Right lung (tissue), 5 donors: ENCODE results near the gene SLC13A2. TPM values are rescaled to one million over a fixed set of nuclear protein-coding genes. Genes with fewer than 3 reads are reported as not detected.

Experiments used
- DNase-seq, 2 donors: peaks; one replicate each; pipeline ENCODE4 v3.0.0-alpha.2; 2013
- polyA plus RNA-seq, 5 donors: library from polyadenylated mRNA; unstranded; fragments of 120-200 nt; gene quantifications; one replicate each; pipeline versions ENCODE4 v1.2.1 to v1.2.3, GENCODE V29; 2013; ENCODE audit warnings: inconsistent platforms in 1 of 5, low replicate concordance in 1 of 5; ENCODE audit not compliant: insufficient read length in 5 of 5, insufficient read depth in 1 of 5

SLC13A2 gene
- polyA plus RNA-seq, 5 donors, result 0.14 to 0.48 (median 0.30) TPM; not detected in 1

DNA sequence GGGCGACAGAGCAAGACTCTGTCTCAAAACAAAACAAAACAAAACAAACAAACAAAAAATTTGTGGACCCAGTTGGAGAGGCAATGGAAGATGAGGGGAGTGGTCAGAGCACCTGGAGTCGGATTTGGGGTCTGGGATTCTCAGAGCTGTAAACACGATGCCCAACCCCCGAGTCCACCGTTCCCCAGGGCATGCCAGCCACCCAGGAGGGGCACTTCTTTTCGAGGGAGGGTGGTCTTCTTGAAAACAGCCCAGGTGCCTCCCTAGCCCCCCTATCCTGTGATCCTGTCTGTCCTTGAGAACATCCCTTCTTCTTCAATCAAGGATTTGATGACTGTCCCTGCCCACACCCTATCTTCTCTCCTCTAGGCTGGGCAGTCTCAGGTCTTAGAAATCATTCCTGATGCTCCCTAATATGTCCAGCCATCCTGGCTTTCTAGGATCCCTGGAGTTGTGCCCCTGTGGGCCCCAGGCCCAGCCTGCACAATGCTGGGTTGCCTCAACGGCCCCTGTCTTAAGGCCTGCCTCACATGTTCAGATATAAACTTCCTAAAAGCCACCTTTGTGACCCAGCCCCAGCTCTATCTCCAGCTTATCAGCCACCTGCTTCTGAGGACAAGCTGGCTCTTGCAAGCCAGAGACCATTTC is 3.1 kb upstream of the SLC13A2 start:
- DNase-seq, result no peak

DNA sequence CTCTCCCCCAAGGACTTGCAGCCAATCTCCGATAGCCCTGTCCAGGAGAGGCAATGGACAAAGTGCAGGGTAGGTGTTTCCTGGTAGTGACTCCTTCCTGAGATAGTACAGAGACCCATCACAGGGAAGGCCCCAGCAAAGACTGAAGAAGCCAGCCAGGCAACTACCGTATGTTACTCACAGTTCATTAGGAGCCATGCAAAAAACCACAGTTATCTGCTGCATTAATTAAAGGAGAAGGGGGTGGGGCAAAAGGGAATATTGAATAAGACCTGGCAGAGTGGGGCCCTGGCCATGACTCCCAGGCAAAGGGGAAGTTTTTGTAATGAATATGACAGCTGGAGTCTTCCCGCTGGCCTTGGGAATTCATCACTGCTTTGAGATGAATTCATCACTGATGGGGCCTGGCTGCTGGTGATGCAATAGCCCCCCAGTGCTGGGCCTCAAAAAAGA is 2.5 kb upstream of the SLC13A2 start:
- DNase-seq, result no peak

DNA sequence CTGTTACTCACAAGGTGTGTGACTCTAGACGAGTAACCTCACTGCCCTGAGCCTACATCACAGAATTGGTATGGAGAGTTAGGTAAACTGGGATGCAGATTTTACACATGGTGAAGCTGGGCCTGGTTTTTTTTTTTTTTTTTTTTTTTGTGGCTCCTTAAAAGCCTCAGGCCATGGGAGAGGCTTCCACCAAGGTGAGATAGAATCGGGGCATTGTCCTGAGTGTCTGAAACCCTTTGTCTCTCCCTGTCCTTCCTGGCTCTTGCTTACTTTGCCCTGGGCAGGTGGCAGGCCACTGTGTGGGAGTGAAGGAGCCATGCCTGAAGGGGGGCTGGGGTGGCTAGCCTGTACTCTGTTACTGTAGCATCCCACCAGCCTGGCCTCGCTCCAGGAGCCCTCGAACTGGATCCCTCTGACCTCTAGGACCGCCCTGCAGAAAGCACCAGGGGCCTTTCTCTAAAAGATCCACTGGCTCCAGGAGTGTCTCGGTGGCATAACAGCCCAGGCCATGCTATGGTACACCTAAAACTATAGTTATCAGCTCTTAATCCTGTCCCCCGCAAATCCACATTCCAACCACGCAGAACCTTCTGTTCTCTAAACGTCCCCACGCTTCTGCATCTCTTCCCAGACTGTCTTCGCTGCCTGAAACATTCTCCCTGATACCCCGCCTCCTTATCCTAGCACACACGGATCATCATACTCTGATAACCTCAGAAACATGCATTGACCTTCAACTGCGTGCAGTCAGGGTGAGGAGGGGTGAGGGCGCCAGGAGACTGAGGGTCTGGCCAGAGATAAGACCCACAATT is 1.7 kb upstream of the SLC13A2 start:
- no peak for DNase-seq

DNA sequence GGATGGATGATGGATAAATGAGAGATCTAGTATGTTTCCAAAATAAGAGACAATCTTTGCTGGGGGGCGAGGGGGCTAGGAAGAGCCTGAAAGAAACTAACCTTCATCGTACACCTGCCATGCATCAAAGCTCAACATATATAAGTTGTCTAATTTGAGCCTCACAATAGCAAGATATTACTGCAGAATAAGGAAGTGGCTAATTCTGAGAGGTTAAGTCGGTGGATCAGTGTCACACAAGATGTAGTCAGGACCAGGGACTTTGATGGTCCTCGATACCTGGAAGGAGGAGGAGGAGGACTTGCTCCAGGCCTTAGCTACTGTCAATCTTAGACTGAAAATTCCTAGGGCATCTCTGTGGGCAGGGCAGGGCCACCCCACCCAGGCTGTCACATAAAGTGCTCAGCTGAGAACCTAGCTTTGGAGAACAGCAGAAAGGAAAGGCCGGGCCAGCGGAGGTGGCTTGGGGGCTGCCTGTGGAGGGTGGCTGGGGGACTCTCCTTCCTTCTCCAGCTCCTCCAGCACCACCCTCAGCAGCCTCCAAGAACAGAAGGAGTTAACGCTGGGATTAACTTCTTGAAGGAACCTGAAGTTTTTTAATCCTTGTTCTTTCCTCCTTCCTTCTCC is 460 bp upstream of the SLC13A2 start:
- DNase-seq, result no peak

DNA sequence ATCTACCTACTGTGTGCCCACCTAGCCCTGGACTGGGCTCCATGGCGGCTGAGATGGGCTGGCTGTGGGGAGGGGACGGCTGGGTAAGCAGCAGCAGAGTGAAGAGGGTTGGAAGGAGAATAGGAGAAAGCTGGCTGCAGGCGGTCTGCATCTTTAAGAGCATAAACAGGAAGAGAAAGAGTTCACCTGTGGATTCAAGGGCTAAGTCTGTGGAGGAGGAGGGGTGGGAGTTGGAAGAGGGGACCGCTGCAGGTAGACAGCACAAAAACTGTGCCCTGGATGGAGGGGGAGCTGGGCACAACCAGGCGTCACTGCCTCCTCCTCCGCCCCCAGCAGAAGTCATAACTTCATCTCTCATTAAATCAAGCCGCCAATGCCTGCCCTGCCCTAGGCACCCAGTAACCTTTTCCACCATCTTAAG is 677 bp downstream of the SLC13A2 start:
- DNase-seq, result no peak

DNA sequence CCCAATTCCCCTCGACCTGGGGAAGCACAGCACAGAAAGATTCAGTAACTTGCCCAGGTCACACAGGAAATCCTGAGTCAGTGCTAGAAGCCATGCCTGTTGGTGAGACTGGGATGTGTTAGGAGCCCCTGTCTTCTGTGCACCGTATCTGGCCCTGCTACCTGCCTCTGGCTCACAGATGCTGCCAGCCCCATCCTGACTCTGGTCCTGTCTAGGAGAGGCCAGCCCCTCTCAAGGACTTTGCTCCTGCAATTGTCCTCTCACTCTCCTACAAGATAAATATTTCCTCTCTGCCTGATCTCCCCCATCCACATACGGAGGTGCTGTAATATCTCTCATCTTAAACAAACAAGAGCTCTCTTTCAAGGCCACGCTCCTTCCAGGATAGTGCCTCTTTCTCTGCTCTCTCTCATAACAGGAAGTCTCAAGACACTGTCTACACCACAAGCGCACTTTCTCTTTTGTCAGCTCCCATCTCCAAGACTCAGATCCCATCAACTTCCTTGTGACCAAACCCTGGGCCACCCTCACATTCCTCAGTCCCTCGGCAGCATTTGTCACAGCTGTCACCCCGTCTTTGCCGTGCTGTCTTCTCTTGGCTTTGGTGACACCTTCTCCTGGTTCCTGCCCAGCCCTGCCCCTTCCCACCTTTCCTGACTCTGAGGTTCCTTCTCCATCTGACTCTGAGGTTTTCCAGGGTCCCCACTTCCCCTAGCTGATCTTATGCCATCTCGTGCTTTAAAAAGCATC is 1.9 kb downstream of the SLC13A2 start:
- no peak for DNase-seq

DNA sequence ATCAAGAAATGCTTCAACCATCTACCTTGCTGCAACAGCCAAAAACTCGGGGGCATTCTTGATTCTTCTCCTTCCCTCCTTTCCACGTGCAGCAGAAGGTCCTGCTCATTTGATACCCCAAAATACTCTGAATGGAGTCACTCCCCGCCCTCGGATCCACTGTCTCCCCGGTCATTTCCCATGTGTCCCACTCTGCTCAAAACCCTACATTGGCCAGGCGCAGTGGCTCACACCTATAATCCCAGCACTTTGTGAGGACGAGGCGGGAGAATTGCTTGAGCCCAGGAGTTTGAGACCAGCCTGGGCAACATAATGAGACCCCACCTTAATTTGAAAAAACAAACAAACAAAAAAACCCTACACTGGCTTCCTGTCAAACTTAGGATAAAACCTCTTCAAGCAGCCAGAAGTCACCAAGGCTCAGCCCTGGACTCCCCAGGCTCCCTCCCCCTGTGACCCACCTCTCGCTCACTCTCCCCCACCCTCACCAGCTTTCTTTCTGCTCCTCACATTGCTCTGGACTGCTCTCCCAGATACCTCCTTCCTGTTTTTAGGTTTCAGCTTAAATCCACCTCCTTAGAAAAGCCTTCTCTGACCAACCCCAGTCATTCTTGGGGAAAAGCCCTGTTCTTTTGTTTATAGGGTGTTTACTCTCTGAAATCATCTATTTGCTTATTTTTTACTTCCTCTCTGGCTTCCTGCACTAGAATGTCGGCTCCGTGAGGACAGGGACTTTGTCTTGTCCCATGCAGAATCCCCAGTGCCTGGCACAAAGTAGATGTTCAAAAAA is 2.8 kb downstream of the SLC13A2 start:
- no peak for DNase-seq

DNA sequence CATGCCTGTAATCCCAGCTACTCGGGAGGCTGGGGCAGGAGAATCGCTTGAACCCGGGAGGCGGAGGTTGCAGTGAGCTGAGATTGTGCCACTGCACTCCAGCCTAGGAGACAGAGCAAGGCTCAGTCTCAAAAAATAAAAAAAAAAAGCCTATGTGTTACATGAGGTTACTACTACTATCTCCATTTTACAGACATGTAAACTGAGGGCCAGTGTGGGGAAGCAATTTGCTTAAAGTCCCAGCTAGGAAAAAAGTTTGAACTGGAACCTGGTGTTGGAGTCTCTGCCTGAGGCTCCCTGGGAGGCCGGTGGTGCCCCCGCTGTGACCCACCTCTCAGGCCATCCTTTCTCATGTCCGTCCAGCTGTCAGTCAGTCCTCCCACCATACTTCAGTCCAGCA is 4.5 kb downstream of the SLC13A2 start:
- DNase-seq, result no peak

DNA sequence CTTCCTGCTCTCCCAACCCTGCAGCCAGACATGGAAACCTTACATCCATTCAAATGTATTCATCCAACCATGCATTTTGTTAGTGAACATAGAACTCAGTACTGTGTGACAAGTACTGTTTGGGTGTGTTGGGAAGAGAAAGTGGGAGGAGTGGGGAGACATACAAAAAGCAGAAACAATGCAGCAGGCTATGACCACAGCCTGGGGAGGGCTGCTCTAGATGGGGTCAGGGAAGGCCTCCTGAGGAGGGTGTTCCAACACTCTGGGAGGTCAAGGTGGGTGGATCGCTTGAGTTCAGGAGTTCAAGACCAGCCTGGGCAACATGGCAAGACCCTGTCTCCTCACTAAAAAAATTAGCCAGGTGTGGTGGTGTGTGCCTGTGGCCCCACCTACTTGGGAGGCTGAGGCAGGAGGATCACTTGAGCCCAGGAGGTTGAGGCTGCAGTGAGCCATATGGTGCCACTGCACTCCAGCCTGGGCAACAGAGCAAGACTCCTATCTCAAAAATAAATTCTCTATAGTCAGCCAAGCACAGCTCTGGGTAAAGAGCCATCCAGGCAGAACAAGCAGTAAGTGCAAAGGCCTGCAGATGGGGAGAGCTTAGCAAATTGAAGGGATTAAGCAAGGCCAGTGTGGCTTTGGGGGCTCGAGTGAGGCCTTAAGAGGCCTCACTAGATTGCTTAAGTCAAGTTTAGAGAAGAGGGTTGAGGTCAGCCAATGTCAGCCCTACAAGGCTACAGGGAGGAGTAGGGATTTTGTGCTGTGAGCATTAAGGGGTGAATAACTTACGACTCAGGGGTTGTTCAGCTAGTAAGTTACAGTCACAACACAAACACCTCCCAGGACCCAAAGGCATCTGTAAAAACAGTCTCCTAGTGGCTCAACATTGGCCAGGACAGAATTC is 5.5 kb downstream of the SLC13A2 start:
- no peak for DNase-seq

DNA sequence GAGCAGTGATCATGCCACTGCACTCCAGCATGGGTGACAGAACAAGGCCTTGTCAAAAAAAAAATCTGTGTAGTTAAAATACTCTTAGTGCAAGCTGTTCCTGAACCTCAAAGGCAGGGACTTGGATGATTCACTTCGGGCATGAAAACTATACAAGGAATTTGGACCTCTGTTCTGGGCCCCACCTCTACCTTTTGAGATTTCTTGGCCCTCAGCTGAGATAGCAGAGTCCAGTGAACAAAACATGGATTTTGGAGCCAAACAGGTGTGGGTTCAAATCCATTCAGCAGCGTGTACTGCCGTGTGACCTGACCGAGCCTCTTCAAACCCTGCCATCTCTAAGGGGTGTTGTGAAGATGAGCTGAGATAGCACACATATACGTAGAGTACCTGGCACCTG is 6.8 kb downstream of the SLC13A2 start:
- DNase-seq, result no peak

DNA sequence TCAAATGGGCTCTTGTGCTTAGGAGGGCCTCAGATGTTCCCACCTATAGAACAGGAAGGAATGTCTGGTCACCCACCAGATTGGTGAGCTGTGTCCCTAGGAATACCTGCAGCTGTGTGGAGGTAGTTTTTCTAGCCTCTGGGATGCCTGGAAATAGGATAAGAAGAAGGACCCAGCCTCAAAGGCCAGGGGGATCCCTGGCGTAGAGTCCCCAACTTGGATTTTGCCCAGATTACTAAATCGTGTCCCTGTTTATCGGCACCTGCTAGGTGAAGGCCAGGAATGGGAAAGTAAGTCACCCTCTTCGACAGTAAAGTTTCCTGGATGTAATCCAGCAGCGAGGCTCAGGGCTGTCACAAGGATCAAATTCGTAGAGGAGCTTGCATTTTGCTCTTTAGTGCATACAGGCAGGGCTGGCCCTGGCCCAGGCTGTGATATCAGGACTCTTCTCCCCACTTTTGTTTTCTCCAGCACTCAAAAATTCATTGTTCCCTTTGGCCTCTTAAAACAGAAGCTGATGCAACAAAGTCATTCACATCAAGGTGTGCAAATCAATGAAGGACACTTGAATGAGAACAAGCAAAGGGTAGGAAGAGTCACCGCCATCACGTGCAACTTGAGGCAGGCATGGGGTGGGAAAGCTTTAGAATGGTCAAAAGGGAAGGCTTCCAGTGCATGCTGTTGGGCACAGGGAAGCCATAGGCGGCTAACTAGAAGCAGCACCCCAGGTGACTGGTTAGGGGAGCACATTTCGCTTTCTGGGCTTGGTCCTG is 7.5 kb downstream of the SLC13A2 start:
- no peak for DNase-seq

DNA sequence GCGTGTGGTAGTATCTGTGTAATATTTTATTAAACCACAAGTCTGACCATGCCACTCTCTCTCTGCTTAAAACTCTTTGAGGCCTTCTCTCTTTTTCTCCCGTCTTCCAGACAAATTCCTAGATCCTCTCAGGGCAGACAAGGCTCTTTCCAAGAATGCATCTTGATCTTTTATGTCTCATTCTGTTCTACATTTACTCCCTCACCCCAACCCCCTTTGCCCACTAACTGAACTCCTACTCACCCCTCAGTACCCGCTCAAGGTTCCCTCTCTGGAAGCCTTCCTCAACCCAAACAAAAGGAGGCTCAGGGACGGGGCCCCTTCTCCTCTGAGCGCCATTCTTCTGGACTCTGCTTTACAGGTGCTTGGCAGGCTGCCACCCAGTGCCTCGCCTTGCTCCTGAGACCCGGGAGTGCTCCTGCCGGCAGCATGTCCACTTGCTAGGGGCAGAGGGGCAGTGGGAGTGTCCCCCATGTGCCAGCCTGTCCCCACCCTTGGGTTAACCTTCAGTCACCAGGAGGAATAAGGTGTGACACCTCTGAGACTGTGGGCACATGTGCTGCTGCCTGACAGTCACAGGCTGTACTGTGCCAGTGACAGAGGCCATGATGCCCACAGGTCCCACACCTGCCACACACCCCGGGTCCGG is 9.2 kb downstream of the SLC13A2 start:
- DNase-seq, result no peak

DNA sequence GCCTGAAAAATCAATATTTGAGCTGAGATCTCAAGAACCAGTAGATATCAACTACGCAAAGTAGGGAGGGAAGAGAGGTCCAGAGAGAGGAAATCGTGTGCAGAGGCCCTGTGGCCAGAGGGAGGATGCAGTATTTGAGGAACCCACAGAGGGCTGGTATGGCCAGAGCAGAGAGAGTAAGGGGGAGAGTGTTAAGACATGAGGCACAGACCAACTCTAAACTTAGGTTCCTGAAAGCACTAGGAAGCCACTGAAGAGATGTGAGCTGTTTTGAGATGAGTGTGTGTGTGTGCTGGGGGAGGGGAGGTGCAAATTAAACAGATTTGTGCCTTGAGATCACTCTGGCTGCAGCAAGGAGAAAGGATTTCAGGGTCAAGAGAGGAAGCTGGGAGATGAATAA is 10.9 kb downstream of the SLC13A2 start:
- DNase-seq, result no peak

DNA sequence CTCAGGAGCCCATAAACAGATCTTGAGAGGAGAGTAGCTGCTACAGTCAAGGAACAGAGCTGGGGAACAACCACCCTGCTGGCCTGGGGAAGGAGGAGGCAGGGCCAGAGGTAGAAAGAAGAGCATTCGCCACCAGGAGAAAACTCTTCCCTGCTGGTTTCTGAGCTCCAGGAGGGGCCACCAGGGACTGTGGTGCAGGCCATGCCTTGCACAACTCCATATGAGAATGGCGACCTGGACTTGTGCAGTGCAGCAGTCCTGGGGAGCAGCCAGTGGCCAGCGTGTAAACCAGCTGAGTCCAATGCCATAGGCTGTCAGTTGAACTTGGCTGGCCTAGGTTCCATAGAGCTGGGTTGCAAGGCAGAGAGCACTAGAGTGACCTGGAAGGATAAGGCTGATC is 11.6 kb downstream of the SLC13A2 start:
- DNase-seq, result no peak

DNA sequence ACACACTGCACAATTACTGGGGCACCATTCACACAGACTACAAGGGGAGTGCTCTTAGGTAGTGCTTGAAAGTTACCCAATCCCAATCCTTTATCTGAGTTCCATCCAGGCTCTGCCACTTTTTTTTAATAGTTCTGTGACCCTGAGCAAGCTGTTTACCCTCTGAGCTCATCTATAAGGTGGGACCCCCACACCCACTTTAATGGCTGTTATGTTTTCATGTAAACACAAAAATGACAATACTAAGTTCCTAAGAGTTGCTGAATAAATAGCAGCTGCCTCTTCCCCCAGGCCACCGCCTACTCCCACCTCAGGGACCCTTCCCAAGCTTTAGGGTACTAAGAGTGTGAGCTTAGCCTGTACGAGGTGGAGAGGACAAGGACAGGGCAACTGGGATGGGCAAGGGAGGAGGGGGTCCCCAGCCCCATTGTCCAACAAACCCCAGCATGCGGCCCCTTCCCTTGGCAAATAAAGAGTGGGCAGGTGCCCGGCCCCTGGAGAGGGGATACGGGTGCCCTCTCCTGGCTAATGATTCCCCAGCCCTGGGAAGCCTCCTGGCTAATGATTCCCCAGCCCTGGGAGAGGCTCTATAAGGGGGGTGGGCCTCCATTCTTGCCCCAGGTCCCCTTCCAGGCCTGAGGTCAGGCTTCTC is 14.6 kb downstream of the SLC13A2 start:
- no peak for DNase-seq

DNA sequence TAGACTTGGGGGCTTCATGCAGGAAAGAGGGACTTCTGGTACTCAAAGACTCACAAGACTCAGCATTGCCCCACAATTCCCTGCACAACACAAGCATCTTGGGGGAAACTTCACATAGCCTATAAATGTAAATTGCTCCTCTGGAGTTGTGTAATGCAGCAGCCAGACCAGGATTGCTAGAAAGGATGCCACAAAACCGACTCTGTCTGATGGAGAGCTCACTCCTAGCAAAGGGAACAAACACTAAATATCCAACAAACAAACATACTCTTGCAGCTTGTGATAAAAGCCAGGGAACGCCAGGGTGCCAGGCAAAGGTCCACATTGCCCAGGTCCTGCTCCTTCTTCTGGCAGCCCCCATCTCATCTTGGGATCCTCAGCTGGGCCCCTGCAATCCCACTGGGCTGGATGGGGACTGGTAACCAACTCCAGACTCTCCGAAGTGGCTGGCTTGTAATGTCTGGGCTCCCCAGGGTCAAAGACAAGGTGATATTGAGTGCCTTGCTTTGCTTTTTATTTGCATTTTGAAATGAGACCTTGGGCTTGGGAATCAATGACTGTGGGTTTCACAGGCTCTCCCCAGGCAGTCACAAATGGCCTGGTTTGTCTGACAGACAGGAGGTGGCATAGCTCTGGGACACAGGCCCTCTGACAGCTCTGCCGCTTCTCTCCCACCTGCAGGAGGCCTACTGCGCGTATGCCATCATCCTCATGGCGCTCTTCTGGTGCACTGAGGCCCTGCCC is 15.3 kb downstream of the SLC13A2 start:
- DNase-seq, result no peak

DNA sequence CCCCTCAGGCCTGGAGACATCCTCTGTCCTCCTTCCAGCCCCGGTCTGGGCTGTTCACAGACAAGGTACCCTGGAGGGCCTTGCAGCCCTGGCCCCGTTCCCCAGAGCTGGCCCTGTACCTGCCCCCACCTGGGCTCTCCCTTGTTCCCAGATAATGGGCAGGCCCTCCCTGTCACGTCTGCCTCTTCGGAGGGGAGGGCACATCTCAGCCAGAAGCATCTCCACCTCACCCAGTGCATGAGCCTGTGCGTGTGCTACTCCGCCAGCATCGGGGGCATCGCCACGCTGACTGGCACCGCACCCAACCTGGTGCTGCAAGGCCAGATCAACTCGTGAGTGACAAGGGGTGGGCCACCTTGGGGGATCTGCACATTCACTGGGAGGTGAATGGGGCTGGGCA is 17.8 kb downstream of the SLC13A2 start:
- no peak for DNase-seq

DNA sequence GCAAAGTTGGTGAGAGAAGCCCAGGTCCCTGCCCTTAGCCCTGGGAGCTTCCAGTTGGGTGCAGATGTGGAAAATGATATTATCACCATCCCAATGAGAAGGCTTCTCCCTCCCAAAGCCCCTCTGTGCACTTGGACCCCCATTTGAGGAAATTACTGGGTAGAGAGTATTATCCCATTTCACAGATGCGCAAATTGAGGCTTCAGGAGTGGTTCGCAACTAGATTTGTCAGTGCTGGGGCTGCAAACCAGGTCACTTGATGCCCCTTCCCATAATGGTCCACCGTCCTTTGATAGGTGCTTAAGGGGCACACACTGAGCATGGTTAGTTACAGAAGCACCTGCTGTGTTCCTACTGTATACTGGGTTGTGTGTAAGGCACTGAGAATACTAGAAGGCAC is 18.4 kb downstream of the SLC13A2 start:
- DNase-seq, result no peak
